Measurements from ENCODE around the gene HMOX1. TPM values are rescaled to one million over a fixed set of nuclear protein-coding genes. Genes with fewer than 3 reads are reported as not detected.

Gene HMOX1
- total and polyA plus RNA-seq, 2 of the 13 experiments (the other 11 are each of a cell fraction or from before 2014, with no cell fraction given): 53.6 to 67.4 TPM

DNA sequence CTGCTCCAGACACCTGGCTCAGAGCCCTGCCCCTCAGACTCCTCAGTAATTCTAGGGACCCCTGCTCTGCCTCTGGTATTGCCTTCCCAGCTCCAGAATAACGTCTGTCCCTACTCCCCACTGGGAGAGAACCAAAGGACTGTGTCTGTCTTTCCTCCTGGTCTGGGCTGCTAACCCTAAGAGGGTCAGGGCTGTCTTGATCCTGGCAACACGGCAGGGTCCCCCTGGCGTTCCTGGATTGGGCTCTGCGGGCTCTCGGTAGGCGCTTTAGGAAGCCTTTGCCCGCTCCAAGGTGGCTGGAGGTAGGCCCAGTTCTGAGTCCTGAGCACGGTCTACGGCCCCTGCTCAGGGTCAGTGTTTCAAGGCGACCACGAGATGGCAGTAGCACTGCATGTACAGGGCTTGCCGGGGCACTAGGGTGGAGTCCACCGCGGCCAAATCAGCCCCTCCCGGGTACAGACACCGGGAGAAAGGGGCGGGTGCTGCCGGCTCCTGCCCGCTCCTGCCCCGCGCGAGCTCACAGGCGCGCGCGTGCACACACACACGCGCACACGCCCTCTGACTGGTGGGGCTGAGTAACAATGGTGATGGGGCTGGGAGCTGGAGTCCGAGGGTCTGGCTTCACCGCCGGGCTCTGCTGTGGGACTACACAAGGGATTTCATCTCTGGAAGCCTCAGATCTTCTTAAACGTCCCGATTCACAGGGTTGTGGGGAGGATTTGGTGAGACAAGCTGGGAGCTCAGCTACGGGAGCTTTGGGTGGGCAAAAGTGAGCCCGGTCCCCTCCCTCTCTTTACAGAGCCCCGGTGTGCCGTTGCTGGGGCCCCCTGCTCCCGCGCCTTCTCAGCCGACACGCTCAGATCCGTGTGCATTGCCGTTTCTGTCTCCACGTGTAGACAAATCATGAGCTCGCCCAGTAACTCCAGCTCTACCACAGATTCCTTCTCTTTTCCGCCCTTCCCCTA, 30.1 kb upstream of the HMOX1 start (continued):
- TF ChIP-seq, protein P1, sequence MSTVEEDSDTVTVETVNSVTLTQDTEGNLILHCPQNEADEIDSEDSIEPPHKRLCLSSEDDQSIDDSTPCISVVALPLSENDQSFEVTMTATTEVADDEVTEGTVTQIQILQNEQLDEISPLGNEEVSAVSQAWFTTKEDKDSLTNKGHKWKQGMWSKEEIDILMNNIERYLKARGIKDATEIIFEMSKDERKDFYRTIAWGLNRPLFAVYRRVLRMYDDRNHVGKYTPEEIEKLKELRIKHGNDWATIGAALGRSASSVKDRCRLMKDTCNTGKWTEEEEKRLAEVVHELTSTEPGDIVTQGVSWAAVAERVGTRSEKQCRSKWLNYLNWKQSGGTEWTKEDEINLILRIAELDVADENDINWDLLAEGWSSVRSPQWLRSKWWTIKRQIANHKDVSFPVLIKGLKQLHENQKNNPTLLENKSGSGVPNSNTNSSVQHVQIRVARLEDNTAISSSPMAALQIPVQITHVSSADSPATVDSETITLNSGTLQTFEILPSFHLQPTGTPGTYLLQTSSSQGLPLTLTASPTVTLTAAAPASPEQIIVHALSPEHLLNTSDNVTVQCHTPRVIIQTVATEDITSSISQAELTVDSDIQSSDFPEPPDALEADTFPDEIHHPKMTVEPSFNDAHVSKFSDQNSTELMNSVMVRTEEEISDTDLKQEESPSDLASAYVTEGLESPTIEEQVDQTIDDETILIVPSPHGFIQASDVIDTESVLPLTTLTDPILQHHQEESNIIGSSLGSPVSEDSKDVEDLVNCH (CRISPR knock-in tag; IDR thresholded peaks at IDR 0.05): no peak
- no peak for TF ChIP-seq TEAD2 (CRISPR knock-in tag; IDR thresholded peaks at IDR 0.05)
- TF ChIP-seq, protein P2, sequence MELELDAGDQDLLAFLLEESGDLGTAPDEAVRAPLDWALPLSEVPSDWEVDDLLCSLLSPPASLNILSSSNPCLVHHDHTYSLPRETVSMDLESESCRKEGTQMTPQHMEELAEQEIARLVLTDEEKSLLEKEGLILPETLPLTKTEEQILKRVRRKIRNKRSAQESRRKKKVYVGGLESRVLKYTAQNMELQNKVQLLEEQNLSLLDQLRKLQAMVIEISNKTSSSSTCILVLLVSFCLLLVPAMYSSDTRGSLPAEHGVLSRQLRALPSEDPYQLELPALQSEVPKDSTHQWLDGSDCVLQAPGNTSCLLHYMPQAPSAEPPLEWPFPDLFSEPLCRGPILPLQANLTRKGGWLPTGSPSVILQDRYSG (CRISPR knock-in tag; IDR thresholded peaks at IDR 0.05): no peak
- TF ChIP-seq MEIS2 (CRISPR knock-in tag; IDR thresholded peaks at IDR 0.05): no peak
- TF ChIP-seq, protein P3, sequence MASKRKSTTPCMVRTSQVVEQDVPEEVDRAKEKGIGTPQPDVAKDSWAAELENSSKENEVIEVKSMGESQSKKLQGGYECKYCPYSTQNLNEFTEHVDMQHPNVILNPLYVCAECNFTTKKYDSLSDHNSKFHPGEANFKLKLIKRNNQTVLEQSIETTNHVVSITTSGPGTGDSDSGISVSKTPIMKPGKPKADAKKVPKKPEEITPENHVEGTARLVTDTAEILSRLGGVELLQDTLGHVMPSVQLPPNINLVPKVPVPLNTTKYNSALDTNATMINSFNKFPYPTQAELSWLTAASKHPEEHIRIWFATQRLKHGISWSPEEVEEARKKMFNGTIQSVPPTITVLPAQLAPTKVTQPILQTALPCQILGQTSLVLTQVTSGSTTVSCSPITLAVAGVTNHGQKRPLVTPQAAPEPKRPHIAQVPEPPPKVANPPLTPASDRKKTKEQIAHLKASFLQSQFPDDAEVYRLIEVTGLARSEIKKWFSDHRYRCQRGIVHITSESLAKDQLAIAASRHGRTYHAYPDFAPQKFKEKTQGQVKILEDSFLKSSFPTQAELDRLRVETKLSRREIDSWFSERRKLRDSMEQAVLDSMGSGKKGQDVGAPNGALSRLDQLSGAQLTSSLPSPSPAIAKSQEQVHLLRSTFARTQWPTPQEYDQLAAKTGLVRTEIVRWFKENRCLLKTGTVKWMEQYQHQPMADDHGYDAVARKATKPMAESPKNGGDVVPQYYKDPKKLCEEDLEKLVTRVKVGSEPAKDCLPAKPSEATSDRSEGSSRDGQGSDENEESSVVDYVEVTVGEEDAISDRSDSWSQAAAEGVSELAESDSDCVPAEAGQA (IDR thresholded peaks at IDR 0.05; ENCODE audit: low read depth): no peak
- TF ChIP-seq, protein P3 (CRISPR knock-in tag; IDR thresholded peaks at IDR 0.05; ENCODE audit: borderline replicate concordance): no peak
- no peak for TF ChIP-seq HMGA1 (CRISPR knock-in tag; conservative IDR thresholded peaks at IDR 0.05)
- no peak; the same call in 1 of the 2 replicates for TF ChIP-seq NR2C2 (CRISPR knock-in tag; IDR thresholded peaks at IDR 0.05; ENCODE audit: borderline replicate concordance)
- TF ChIP-seq PPARG (CRISPR knock-in tag; conservative IDR thresholded peaks at IDR 0.05): peak; percentile 65; the same call in 1 of the 2 replicates
- peak; percentile 70 for TF ChIP-seq XRCC5 (optimal IDR thresholded peaks at IDR 0.05; ENCODE audit: low read length)
